SK-N-SH (cell line): ENCODE results near the gene MORF4L1. TPM values are rescaled to one million over a fixed set of nuclear protein-coding genes. Genes with fewer than 3 reads are reported as not detected.

Experiments
- CTCF ChIA-PET: fragments of 300-600, 350-600 bp; formaldehyde crosslinking; extraction: SDS; loops from one replicate; lab custom pipeline; 2021; lab: Yijun Ruan, JAX
- POLR2A ChIA-PET: fragments of 350-600 bp; sonication (Branson Sonifier 250); formaldehyde crosslinking; extraction: SDS; loops from one replicate; lab custom pipeline; 2020; ENCODE audit warnings: antibody characterized with exemption, inconsistent platforms; lab: Yijun Ruan, JAX
- DNase-seq: peaks from one replicate; pipeline ENCODE4 v3.0.0; 2012
- H2AFZ ChIP-seq: fragments of 200-600 bp; sonication (generic); 2 replicates; pipeline ENCODE4 v1.8.1; 2016; ENCODE audit warnings: antibody characterized with exemption, mild to moderate bottlenecking, low read depth
- H3F3A ChIP-seq: fragments of 200-600 bp; sonication (generic); replicated peaks from 2 replicates; pipeline ENCODE3; 2016; ENCODE audit warnings: antibody characterized with exemption, mild to moderate bottlenecking; ENCODE audit not compliant: insufficient read depth
- H3K27ac ChIP-seq, 2 experiments: fragments of 200-500 bp in 1 of 2; fragments of 200-600 bp in 1 of 2; sonication (Bioruptor generic) in 1 of 2; sonication (generic), shearing (Covaris generic) in 1 of 2; 2 replicates each; pipeline versions ENCODE4 v1.5.1 to v1.6.1; 2014 to 2016; ENCODE audit warnings: low read depth in 2 of 2, inconsistent platforms in 1 of 2, low read length in 1 of 2, mild to moderate bottlenecking in 1 of 2, mixed read lengths in 1 of 2
- H3K27me3 ChIP-seq: fragments of 200-600 bp; sonication (generic), shearing (Covaris generic); 2 replicates; pipeline ENCODE4 v1.6.1; 2016; ENCODE audit warnings: mixed run types; ENCODE audit not compliant: insufficient read depth
- H3K36me3 ChIP-seq, 2 experiments: fragments of 200-500 bp in 1 of 2; fragments of 200-600 bp in 1 of 2; sonication (Bioruptor generic) in 1 of 2; sonication (generic) in 1 of 2; replicated peaks in 1 of 2; 2 replicates each; pipeline versions ENCODE3 to v1.5.1; 2014 to 2016; ENCODE audit warnings: low read length in 1 of 2, mild to moderate bottlenecking in 1 of 2; ENCODE audit not compliant: insufficient read depth in 2 of 2, control insufficient read depth in 1 of 2
- H3K4me1 ChIP-seq, 2 experiments: fragments of 200-500 bp in 1 of 2; fragments of 200-600 bp in 1 of 2; sonication (Bioruptor generic) in 1 of 2; sonication (generic), shearing (Covaris generic) in 1 of 2; 2 replicates each; pipeline versions ENCODE4 v1.5.1 to v1.6.1; 2014 to 2016; ENCODE audit warnings: low read depth in 1 of 2, low read length in 1 of 2, mixed run types in 1 of 2; ENCODE audit not compliant: insufficient read depth in 2 of 2, control insufficient read depth in 1 of 2
- H3K4me2 ChIP-seq: fragments of 200-600 bp; sonication (generic), shearing (Covaris generic); 2 replicates; pipeline ENCODE4 v1.6.1; 2017; ENCODE audit warnings: mixed run types
- H3K4me3 ChIP-seq, 2 experiments: fragments of 200-500 bp in 1 of 2; fragments of 200-600 bp in 1 of 2; sonication (Bioruptor generic) in 1 of 2; sonication (generic), shearing (Covaris generic) in 1 of 2; 2 replicates each; pipeline versions ENCODE4 v1.5.1 to v1.8.1; 2014 to 2016; ENCODE audit warnings: low read depth in 2 of 2, inconsistent platforms in 1 of 2, low read length in 1 of 2, mild to moderate bottlenecking in 1 of 2, mixed read lengths in 1 of 2, moderate library complexity in 1 of 2
- H3K79me2 ChIP-seq: fragments of 200-600 bp; sonication (generic); 2 replicates; pipeline ENCODE4 v1.8.1; 2017; ENCODE audit warnings: mild to moderate bottlenecking; ENCODE audit not compliant: insufficient read depth
- H3K9ac ChIP-seq: fragments of 200-600 bp; sonication (generic); 2 replicates; pipeline ENCODE4 v1.6.1; 2017; ENCODE audit warnings: mixed run types
- H3K9me2 ChIP-seq: fragments of 200-600 bp; sonication (generic); 2 replicates; pipeline ENCODE4 v1.6.1; 2017; ENCODE audit warnings: mixed run types
- H3K9me3 ChIP-seq: fragments of 200-600 bp; sonication (generic); 2 replicates; pipeline ENCODE4 v1.6.1; 2017; ENCODE audit warnings: mixed run types, mild to moderate bottlenecking, moderate library complexity
- H4K20me1 ChIP-seq: fragments of 200-600 bp; sonication (generic); 2 replicates; pipeline ENCODE4 v1.6.1; 2017; ENCODE audit warnings: mild to moderate bottlenecking, mixed run types; ENCODE audit not compliant: insufficient read depth
- ELF1 ChIP-seq: IDR thresholded peaks from 2 replicates; pipeline ENCODE4 v1.4.0; 2012
- EP300 ChIP-seq, 2 experiments: IDR thresholded peaks; 2 replicates each; pipeline versions ENCODE4 v1.4.0 to v1.6.1; 2012; ENCODE audit warnings: borderline replicate concordance in 1 of 2, low read depth in 1 of 2, low read length in 1 of 2
- FOSL2 ChIP-seq: IDR thresholded peaks from 2 replicates; pipeline ENCODE4 v1.4.0; 2012; ENCODE audit warnings: low read depth, mild to moderate bottlenecking, moderate library complexity, borderline replicate concordance
- FOXJ3 ChIP-seq: sonication (generic); formaldehyde crosslinking; IDR thresholded peaks from 2 replicates; pipeline ENCODE4 v1.5.1; 2020; ENCODE audit warnings: mild to moderate bottlenecking, missing genetic modification reagents
- FOXM1 ChIP-seq: IDR thresholded peaks from 2 replicates; pipeline ENCODE4 v1.4.0; 2012; ENCODE audit warnings: low read depth, mild to moderate bottlenecking
- GABPA ChIP-seq: IDR thresholded peaks from 2 replicates; pipeline ENCODE4 v1.4.0; 2012; ENCODE audit warnings: low read depth, mild to moderate bottlenecking
- IRF3 ChIP-seq: fragments of 150-350 bp; IDR thresholded peaks from 2 replicates; pipeline ENCODE4 v1.6.1; 2016; ENCODE audit warnings: mild to moderate bottlenecking, low read depth, low read length
- MEF2A ChIP-seq: IDR thresholded peaks from 2 replicates; pipeline ENCODE4 v1.4.0; 2012; ENCODE audit warnings: low read depth, borderline replicate concordance
- NFIC ChIP-seq: IDR thresholded peaks from 2 replicates; pipeline ENCODE4 v1.4.0; 2012; ENCODE audit warnings: borderline replicate concordance
- RCOR1 ChIP-seq: fragments of 150-350 bp; IDR thresholded peaks from 2 replicates; pipeline ENCODE4 v1.6.1; 2017; ENCODE audit warnings: antibody characterized with exemption, low read length
- RXRA ChIP-seq: IDR thresholded peaks from 2 replicates; pipeline ENCODE4 v1.4.0; 2012; ENCODE audit warnings: low read depth, mild to moderate bottlenecking, borderline replicate concordance
- TAF1 ChIP-seq: IDR thresholded peaks from 2 replicates; pipeline ENCODE4 v1.6.1; 2012; ENCODE audit warnings: low read depth, mild to moderate bottlenecking, low read length, moderate library complexity, borderline replicate concordance
- WGBS: methylation state at CpG from one replicate; pipeline ENCODE4 v1.1.6; 2017; ENCODE audit warnings: low lambda C conversion rate; 5-methylcytosine and 5-hydroxymethylcytosine counted together
- polyA plus RNA-seq, 3 experiments: library from polyadenylated mRNA; depleted of rRNA; stranded (reverse); fragments of >200 nt; gene quantifications; 2 replicates each; pipeline ENCODE4 v1.2.3, GENCODE V29; 2012
- TF ChIP-seq, protein P1 (sequence below): IDR thresholded peaks from 2 replicates; pipeline ENCODE4 v1.4.0; 2012; ENCODE audit warnings: low read depth, borderline replicate concordance
- TF ChIP-seq, protein P2 (sequence below): IDR thresholded peaks from 2 replicates; pipeline ENCODE4; 2012
- TF ChIP-seq, protein P3 (sequence below): IDR thresholded peaks from 2 replicates; pipeline ENCODE4 v1.4.0; 2012; ENCODE audit warnings: low read depth

Gene MORF4L1
- polyA plus RNA-seq, 1 of the 3 experiments (the other 2 are of a cell fraction), result 163 TPM

- no peak for TF ChIP-seq RXRA
- TF ChIP-seq, protein P1, sequence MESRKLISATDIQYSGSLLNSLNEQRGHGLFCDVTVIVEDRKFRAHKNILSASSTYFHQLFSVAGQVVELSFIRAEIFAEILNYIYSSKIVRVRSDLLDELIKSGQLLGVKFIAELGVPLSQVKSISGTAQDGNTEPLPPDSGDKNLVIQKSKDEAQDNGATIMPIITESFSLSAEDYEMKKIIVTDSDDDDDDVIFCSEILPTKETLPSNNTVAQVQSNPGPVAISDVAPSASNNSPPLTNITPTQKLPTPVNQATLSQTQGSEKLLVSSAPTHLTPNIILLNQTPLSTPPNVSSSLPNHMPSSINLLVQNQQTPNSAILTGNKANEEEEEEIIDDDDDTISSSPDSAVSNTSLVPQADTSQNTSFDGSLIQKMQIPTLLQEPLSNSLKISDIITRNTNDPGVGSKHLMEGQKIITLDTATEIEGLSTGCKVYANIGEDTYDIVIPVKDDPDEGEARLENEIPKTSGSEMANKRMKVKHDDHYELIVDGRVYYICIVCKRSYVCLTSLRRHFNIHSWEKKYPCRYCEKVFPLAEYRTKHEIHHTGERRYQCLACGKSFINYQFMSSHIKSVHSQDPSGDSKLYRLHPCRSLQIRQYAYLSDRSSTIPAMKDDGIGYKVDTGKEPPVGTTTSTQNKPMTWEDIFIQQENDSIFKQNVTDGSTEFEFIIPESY, result no peak
These were observed 17.8 kb upstream of the MORF4L1 start (continued) for GRCh38 chr15:78854833-78855372.

DNA sequence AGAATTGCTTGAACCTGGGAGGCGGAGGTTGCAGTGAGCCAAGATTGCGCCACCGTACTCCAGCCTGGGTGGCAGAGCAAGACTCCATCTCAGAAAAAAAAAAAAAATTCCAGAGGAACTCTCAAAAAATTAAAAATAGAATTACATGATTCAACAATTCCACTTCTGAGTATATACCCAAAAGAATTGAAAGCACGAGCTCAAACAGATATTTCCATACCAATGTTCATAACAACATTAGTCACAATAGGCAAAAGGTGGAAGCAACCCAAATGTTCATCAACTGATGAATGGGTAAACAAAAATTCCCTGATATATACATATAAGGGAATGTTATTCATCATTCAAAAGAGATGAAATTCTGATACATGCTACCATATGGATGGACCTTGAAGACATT lies 16.9 kb upstream of the MORF4L1 start:
- peaks cover 19% of the 10 kb centered on the region for H3F3A ChIP-seq
- WGBS, result 57% methylated on average over 4 of the region's 4 CpGs
- no peak for DNase-seq
- ChIA-PET POLR2A (no interaction called here), CTCF (no interaction called here)
- no peaks in the 10 kb centered on the region for H3K9me2 ChIP-seq
- TF ChIP-seq NFIC, result no peak
- TF ChIP-seq IRF3, result no peak
- peak; percentile 46; the same call in 1 of the 2 replicates for TF ChIP-seq MEF2A
- peak; percentile 23; the same call in 1 of the 2 replicates for TF ChIP-seq FOSL2
- TF ChIP-seq RXRA, result no peak
- TF ChIP-seq, protein P2, sequence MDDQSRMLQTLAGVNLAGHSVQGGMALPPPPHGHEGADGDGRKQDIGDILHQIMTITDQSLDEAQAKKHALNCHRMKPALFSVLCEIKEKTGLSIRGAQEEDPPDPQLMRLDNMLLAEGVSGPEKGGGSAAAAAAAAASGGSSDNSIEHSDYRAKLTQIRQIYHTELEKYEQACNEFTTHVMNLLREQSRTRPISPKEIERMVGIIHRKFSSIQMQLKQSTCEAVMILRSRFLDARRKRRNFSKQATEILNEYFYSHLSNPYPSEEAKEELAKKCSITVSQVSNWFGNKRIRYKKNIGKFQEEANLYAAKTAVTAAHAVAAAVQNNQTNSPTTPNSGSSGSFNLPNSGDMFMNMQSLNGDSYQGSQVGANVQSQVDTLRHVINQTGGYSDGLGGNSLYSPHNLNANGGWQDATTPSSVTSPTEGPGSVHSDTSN, result no peak
- H3K4me3 ChIP-seq, result no peak overlapping the region
- H3K4me1 ChIP-seq, result no peaks in the 10 kb centered on the region; a peak in 1 of 4 replicates
- H3K27ac ChIP-seq, result peak overlapping the region in 1 of 2 experiments; percentile 28; a peak in 2 of 4 replicates
- no peaks in the 10 kb centered on the region for H3K79me2 ChIP-seq
- H4K20me1 ChIP-seq, result no peaks in the 10 kb centered on the region
- no peaks in the 10 kb centered on the region for H3K27me3 ChIP-seq
- H3K9ac ChIP-seq, result no peak overlapping the region
- H3K4me2 ChIP-seq, result no peak overlapping the region
- H3K36me3 ChIP-seq, result peaks cover 0 to 3% of the 10 kb centered on the region in 2 experiments
- no peaks in the 10 kb centered on the region for H3K9me3 ChIP-seq
- no peak overlapping the region for H2AFZ ChIP-seq

GRCh38 chr15:78859971-78860719 lies 12.5 kb upstream of the MORF4L1 start:
- WGBS, result under 1% methylated on average over 28 of the region's 28 CpGs
- TF ChIP-seq IRF3, result no peak
- no peak for TF ChIP-seq ELF1
- peak; percentile 73 for TF ChIP-seq FOSL2
- TF ChIP-seq, protein P3, sequence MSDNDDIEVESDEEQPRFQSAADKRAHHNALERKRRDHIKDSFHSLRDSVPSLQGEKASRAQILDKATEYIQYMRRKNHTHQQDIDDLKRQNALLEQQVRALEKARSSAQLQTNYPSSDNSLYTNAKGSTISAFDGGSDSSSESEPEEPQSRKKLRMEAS, result peak; percentile 85
- TF ChIP-seq FOXM1, result no peak; the same call in 1 of the 2 replicates
- TF ChIP-seq MEF2A, result no peak
- no peak for TF ChIP-seq RCOR1
- TF ChIP-seq TAF1, result peak; percentile 69; the same call in 1 of the 2 replicates
- TF ChIP-seq GABPA, result 0 out of 2 replicates have a peak, but pooled peaks have one; percentile 23
- no peak; a peak in 1 of 4 replicates for TF ChIP-seq EP300 (IDR thresholded peaks at IDR 0.05; ENCODE audit: borderline replicate concordance in 1 of 2, low read depth in 1 of 2, low read length in 1 of 2)
- no peak for TF ChIP-seq FOXJ3 (CRISPR knock-in tag)

More at GRCh38 chr15:78859971-78860719, 12.5 kb upstream of the MORF4L1 start:
- ChIA-PET CTCF (interaction anchor here (0.6 to 3.0 kb wide), 13 partner anchors 10 to 324 kb away, joined by 3 to 17 read pairs (median 3); partner anchors contain the start of gene MORF4L1), POLR2A (no interaction called here)
- peak; percentile 83 for DNase-seq
- no peaks in the 10 kb centered on the region for H3K9me3 ChIP-seq
- peak overlapping the region; percentile 74 for H3K4me2 ChIP-seq
- H3K27me3 ChIP-seq, result no peaks in the 10 kb centered on the region
- peak overlapping the region; percentile 77 for H3K9ac ChIP-seq
- peaks cover 23% of the 10 kb centered on the region for H3F3A ChIP-seq
- H3K27ac ChIP-seq, result peak overlapping the region; percentile 82 to 83
- peak overlapping the region; percentile 73 for H2AFZ ChIP-seq
- H3K4me1 ChIP-seq, result no peaks in the 10 kb centered on the region; a peak in 1 of 4 replicates
- H3K79me2 ChIP-seq, result no peaks in the 10 kb centered on the region
- H3K9me2 ChIP-seq, result no peaks in the 10 kb centered on the region
- peak overlapping the region; percentile 53 to 64 for H3K4me3 ChIP-seq
- H3K36me3 ChIP-seq, result peaks cover 0 to 3% of the 10 kb centered on the region in 2 experiments
- no peaks in the 10 kb centered on the region for H4K20me1 ChIP-seq
